Keratinocyte (primary cell): Measurements from ENCODE around the gene HEYL.

Experiments used
- CTCF ChIP-seq, 3 experiments: IDR thresholded peaks in 1 of 3; conservative IDR thresholded peaks in 1 of 3; optimal IDR thresholded peaks in 1 of 3; 2 replicates in 2 of 3; 3 replicates in 1 of 3; pipeline versions ENCODE3 to v1.5.1; 2011; ENCODE audit warnings: low read length in 3 of 3, mild to moderate bottlenecking in 3 of 3, moderate library complexity in 2 of 3, control low read depth in 1 of 3, inconsistent platforms in 1 of 3; ENCODE audit not compliant: insufficient read depth in 2 of 3; ENCODE audit errors: extremely low read depth in 1 of 3
- EZH2 ChIP-seq: IDR thresholded peaks from one replicate; pipeline ENCODE4 v1.6.1; 2012; ENCODE audit warnings: inconsistent platforms, mild to moderate bottlenecking, low read length, moderate library complexity

GRCh38 chr1:39650431-39650830, 11.0 kb upstream of the HEYL start:
- TF ChIP-seq CTCF (optimal IDR thresholded peaks at IDR 0.05 in 1 of 3, IDR thresholded peaks at IDR 0.05 in 1 of 3, conservative IDR thresholded peaks at IDR 0.05 in 1 of 3; ENCODE audit: extremely low read depth in 1 of 3, insufficient read depth in 2 of 3, low read length in 3 of 3) (no peak), EZH2 (no peak)
